Right forelimb (tissue), 1 donor: ENCODE data around the gene DAAM2.
A peak's percentile ranks its signal among the peaks of the same experiment; 100 is the strongest.

ENCODE experiments used
- DNase-seq: peaks from one replicate; pipeline ENCODE4 v3.0.0-alpha.2; 2018

DAAM2 gene

GRCh38 chr6:39790772-39791171 lies 1.4 kb upstream of the DAAM2 start:
- DNase-seq: no peak

- DNase-seq: no peak
Observed at GRCh38 chr6:39791311-39791710, 865 bp upstream of the DAAM2 start.

GRCh38 chr6:39792540-39793450 lies 619 bp downstream of the DAAM2 start:
- DNase-seq: peak; percentile 77

- no peak for DNase-seq
Observed at GRCh38 chr6:39793516-39793915, 1.3 kb downstream of the DAAM2 start.

- no peak for DNase-seq
Observed at GRCh38 chr6:39794231-39794630, 2.1 kb downstream of the DAAM2 start.

- no peak for DNase-seq
Observed at GRCh38 chr6:39797751-39798150, 5.6 kb downstream of the DAAM2 start.

- no peak for DNase-seq
Observed at GRCh38 chr6:39800034-39801032, 8.2 kb downstream of the DAAM2 start.

GRCh38 chr6:39801456-39802251 lies 9.5 kb downstream of the DAAM2 start:
- DNase-seq: no peak

- DNase-seq: no peak
Observed at GRCh38 chr6:39803872-39804271, 11.7 kb downstream of the DAAM2 start.

GRCh38 chr6:39804466-39805065 lies 12.4 kb downstream of the DAAM2 start:
- DNase-seq: no peak

- no peak for DNase-seq
Observed at GRCh38 chr6:39806278-39806677, 14.1 kb downstream of the DAAM2 start.

GRCh38 chr6:39808346-39808745 lies 16.2 kb downstream of the DAAM2 start:
- DNase-seq: no peak

GRCh38 chr6:39808964-39809363 lies 16.8 kb downstream of the DAAM2 start:
- DNase-seq: no peak

GRCh38 chr6:39811835-39812345 lies 19.7 kb downstream of the DAAM2 start:
- no peak for DNase-seq

GRCh38 chr6:39812496-39812852 lies 20.3 kb downstream of the DAAM2 start:
- no peak for DNase-seq

- DNase-seq: peak; percentile 75
Observed at GRCh38 chr6:39812853-39813533, 20.8 kb downstream of the DAAM2 start.

- no peak for DNase-seq
Observed at GRCh38 chr6:39814236-39814635, 22.1 kb downstream of the DAAM2 start.

GRCh38 chr6:39815356-39815755 lies 23.2 kb downstream of the DAAM2 start:
- no peak for DNase-seq

GRCh38 chr6:39816747-39817146 lies 24.6 kb downstream of the DAAM2 start:
- no peak for DNase-seq

- no peak for DNase-seq
Observed at GRCh38 chr6:39818695-39819094, 26.5 kb downstream of the DAAM2 start.

GRCh38 chr6:39819228-39819627 lies 27.1 kb downstream of the DAAM2 start:
- DNase-seq: no peak

- no peak for DNase-seq
Observed at GRCh38 chr6:39819676-39820075, 27.5 kb downstream of the DAAM2 start.
